ENCODE results near the gene RET.

The RET gene

GRCh38 chr10:43106256-43107091 lies 29.6 kb downstream of the RET start:
- TF ChIP-seq, protein P1, sequence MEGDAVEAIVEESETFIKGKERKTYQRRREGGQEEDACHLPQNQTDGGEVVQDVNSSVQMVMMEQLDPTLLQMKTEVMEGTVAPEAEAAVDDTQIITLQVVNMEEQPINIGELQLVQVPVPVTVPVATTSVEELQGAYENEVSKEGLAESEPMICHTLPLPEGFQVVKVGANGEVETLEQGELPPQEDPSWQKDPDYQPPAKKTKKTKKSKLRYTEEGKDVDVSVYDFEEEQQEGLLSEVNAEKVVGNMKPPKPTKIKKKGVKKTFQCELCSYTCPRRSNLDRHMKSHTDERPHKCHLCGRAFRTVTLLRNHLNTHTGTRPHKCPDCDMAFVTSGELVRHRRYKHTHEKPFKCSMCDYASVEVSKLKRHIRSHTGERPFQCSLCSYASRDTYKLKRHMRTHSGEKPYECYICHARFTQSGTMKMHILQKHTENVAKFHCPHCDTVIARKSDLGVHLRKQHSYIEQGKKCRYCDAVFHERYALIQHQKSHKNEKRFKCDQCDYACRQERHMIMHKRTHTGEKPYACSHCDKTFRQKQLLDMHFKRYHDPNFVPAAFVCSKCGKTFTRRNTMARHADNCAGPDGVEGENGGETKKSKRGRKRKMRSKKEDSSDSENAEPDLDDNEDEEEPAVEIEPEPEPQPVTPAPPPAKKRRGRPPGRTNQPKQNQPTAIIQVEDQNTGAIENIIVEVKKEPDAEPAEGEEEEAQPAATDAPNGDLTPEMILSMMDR (IDR thresholded peaks at IDR 0.05; ENCODE audit: borderline replicate concordance, insufficient read depth, low read depth, low read length): no peak
- no peak overlapping the region for H3K4me3 ChIP-seq (ENCODE audit: low read depth, low read length)

- TF ChIP-seq, protein P1 (IDR thresholded peaks at IDR 0.05; ENCODE audit: borderline replicate concordance, insufficient read depth, low read depth, low read length): no peak
Measured at GRCh38 chr10:43108951-43109350, 32.1 kb downstream of the RET start.

DNA sequence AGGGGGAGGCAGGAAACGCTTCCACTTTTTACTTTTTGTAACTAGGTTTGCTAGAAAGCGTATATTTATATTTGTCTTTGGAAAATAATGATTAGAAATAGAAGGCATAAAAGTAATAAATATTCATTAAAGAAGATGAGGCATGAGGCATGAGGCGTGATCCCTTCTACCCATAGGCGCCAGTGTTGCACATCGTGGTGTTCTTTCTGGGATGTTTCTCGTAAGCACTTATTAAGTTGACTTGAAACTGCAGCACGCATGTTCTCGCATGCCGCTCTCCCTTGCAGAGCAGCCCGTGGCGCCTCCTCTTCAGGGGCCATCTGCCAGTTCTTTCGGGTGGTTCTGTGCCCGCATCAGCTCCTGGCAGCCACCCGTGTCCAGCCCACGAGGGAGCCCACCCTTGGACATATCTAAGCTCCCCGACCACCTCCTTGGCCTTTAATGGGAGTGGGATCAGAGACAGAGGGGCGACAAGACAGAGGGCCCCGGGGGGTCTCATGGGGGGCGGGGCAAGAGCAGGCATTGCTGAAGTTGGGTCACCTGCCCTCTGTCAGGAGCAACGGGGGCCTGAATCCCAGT lies 32.9 kb downstream of the RET start:
- H3K4me3 ChIP-seq (ENCODE audit: low read depth, low read length): no peak overlapping the region
- TF ChIP-seq, protein P1 (IDR thresholded peaks at IDR 0.05; ENCODE audit: borderline replicate concordance, insufficient read depth, low read depth, low read length): no peak

More at GRCh38 chr10:43108951-43109350, 32.1 kb downstream of the RET start:
- H3K4me3 ChIP-seq (ENCODE audit: low read depth, low read length): no peak overlapping the region

DNA sequence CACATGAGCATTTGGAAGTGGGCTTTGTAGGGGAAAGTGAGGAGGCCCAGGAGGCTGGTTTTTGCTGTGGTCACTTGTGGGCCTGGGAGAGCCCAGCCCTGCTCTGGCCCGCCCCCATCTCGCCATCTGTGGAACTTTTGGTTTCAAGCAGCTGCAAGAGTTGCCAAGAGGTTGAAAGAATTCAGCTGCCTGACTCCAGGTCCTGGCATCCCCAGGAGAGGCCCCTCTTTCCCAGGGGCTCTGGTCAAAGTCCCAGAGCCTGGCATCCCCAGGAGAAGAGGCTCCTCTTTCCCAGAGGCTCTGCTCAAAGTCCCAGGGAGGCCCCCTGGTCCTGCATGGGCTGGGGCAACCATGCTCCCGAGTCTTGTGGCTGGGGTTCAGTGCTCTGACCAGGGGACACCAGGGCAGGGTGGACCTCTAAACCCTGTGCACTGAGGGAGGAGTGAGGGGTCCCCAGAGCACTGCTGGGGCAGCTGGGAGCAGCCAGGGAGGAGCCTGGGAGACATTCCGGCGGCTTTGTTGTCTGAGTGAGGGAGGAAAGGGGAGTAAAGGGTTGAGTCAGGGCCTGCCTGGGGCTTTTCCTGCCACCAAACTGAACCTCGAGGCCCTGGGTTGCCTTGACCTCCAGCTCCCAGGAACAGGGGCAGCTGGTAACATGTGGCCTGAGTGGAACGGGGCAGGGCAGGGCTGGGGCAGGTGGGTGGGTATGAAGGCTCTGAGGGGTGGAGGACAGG lies 33.6 kb downstream of the RET start:
- no peak overlapping the region for H3K4me3 ChIP-seq (ENCODE audit: low read depth, low read length)
- TF ChIP-seq, protein P1 (IDR thresholded peaks at IDR 0.05; ENCODE audit: borderline replicate concordance, insufficient read depth, low read depth, low read length): no peak

DNA sequence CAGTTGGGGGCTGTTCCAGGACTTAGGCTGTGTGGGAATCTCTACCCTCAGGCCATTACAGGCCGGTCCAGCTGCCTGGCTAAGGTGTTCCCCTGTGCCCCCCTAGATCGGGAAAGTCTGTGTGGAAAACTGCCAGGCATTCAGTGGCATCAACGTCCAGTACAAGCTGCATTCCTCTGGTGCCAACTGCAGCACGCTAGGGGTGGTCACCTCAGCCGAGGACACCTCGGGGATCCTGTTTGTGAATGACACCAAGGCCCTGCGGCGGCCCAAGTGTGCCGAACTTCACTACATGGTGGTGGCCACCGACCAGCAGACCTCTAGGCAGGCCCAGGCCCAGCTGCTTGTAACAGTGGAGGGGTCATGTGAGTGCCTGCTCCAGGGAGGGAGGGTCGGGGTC lies 34.2 kb downstream of the RET start:
- no peak overlapping the region for H3K4me3 ChIP-seq (ENCODE audit: low read depth, low read length)
- TF ChIP-seq, protein P1 (IDR thresholded peaks at IDR 0.05; ENCODE audit: borderline replicate concordance, insufficient read depth, low read depth, low read length): no peak

DNA sequence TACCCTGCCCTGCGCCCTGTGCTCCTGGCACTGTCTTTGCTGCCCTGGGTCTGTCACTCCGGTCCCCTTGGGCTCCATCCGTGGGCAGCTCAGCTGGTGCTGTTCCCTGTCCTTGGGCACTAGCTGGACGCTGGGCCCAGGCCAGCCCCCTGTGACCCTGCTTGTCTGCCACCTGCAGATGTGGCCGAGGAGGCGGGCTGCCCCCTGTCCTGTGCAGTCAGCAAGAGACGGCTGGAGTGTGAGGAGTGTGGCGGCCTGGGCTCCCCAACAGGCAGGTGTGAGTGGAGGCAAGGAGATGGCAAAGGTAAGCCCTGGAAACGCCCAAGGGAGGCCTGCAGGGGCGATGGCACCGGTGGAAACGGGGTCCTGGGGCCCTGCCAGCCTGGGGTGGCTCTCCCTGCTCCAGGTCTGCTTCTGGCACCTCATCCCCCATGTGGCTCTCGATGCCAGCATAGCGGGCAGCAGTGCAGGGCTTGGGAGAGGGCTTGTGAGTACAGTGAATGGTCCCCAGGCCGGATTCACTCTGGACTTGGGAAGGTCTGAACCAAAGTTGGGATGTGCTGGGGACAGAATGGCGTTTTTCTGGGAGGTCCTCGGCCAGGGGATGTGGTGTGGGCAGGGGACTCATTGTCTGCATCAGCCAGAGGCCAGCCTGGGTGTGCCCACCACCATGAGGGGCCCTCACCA lies 35.2 kb downstream of the RET start:
- TF ChIP-seq, protein P1 (IDR thresholded peaks at IDR 0.05; ENCODE audit: borderline replicate concordance, insufficient read depth, low read depth, low read length): no peak

More for the DNA sequence above, 35.2 kb downstream of the RET start:
- no peak overlapping the region for H3K4me3 ChIP-seq (ENCODE audit: low read depth, low read length)

Data from GM12875 (cell line).